HG03060 (cell line): ENCODE data around the gene STK11.

ENCODE experiments used
- ATAC-seq: cut with Tn5 transposase; IDR thresholded peaks from one replicate; pipeline ENCODE4 v1.9.1; 2021; ENCODE audit warnings: low read depth, moderate number of reproducible peaks; ENCODE audit not compliant: unreplicated experiment

Gene STK11

GRCh38 chr19:1269065-1269477, 63.5 kb downstream of the STK11 start, which contains the start of gene CIRBP:
Gene CIRBP, plus strand, starts transcription at chr19:1269332. Its CDS starts 1,602 bp downstream, at chr19:1270934.
- peak; percentile 32 for ATAC-seq

- peak; percentile 3 for ATAC-seq
Measured at GRCh38 chr19:1269478-1270212, 64.1 kb downstream of the STK11 start.

DNA sequence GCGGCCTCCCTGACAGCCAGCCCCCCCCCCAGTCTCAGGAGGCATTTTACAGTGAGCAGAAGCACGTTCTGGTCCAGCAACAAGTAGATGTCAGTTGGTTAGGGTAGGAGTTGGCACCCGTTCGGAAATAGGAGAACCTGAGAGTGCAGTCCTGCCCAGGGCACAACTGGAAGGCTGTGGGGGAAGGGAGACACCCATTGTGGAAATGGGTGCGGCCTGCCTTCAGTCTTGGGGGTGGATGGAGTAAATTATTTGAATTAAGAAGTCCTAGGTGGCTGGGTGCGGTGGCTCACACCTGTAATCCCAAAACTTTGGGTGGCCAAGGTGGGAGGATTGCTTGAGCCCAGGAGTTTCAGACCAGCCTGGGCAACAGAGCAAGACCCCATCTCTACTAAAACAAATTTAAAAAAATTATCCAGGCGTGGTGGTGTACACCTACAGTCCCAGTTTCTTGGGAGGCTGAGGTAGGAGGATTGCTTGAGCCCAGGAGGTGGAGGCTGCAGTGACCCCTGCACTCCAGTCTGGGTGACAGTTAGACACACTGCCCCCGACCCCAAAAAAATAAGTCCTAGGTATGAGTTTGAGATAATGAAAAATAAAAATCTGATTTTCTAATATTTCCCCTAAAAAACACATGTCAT, 64.8 kb downstream of the STK11 start:
- no peak for ATAC-seq

GRCh38 chr19:1270854-1271527, 65.4 kb downstream of the STK11 start:
- no peak for ATAC-seq

GRCh38 chr19:1271528-1272422, 66.2 kb downstream of the STK11 start:
- no peak for ATAC-seq

DNA sequence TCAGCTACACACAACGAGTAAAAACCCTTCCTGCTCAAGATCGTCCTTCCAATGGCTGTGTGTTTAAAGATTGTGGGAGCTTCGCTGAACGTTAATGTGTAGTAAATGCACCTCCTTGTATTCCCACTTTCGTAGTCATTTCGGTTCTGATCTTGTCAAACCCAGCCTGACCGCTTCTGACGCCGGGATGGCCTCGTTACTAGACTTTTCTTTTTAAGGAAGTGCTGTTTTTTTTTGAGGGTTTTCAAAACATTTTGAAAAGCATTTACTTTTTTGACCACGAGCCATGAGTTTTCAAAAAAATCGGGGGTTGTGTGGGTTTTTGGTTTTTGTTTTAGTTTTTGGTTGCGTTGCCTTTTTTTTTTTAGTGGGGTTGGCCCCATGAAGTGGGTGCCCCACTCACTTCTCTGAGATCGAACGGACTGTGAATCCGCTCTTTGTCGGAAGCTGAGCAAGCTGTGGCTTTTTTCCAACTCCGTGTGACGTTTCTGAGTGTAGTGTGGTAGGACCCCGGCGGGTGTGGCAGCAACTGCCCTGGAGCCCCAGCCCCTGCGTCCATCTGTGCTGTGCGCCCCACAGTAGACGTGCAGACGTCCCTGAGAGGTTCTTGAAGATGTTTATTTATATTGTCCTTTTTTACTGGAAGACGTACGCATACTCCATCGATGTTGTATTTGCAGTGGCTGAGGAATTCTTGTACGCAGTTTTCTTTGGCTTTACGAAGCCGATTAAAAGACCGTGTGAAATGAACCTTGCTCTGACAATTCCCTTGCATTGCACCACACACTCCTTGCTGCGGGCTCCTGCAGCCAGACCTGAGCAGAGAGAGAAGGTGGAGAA, 67.1 kb downstream of the STK11 start:
- ATAC-seq, result no peak

GRCh38 chr19:1273263-1274041, 67.9 kb downstream of the STK11 start:
- ATAC-seq, result no peak

- ATAC-seq, result no peak
Measured at GRCh38 chr19:1274081-1274851, 68.7 kb downstream of the STK11 start.

DNA sequence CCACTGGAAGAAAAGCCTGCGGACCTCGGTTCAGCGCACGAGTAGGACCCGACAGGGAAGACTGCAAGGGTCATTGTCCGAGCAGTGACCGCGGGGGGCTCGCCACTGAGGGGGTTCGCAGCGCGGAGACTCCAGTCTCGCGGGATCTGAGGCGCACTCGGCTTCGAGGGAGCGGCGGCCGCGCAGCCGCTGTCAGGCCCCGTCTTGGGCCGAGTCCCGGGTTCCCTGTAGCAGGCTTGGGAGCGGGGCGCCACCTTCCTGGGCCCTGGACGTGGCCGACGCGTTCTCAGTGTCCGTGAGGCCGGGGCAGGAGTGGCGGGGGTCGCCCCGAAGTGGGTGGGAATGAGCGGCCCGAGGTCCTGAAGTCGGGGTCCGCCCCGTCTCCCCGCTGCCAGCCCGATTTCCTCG, 69.3 kb downstream of the STK11 start:
- ATAC-seq, result no peak

- ATAC-seq, result peak; percentile 58
Measured at GRCh38 chr19:1275260-1275975, 69.8 kb downstream of the STK11 start, which contains the start of gene FAM174C. Gene FAM174C, plus strand, starts transcription at chr19:1275530. Its CDS starts 20 bp downstream, at chr19:1275550.

GRCh38 chr19:1275976-1276627, 70.5 kb downstream of the STK11 start:
- no peak for ATAC-seq

DNA sequence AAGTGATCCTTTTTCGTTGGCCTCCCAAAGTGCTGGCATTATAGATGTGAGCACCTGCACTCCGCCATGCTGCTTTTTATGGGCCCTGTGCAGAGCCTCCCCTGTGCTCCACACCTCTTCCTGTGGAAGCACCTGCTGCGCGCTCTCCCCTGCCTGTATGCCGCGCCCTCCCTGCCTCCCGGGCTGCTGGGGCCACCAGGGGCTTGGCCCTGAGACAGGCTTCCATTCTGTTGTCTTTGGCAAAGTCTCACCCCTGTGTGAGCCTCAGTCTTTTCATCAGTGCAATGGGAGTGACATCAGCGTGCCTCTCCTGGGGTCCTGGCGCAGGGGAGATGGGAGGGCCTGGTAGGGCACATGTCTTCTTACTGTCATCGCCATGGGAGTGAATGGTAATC, 71.0 kb downstream of the STK11 start:
- ATAC-seq, result no peak

DNA sequence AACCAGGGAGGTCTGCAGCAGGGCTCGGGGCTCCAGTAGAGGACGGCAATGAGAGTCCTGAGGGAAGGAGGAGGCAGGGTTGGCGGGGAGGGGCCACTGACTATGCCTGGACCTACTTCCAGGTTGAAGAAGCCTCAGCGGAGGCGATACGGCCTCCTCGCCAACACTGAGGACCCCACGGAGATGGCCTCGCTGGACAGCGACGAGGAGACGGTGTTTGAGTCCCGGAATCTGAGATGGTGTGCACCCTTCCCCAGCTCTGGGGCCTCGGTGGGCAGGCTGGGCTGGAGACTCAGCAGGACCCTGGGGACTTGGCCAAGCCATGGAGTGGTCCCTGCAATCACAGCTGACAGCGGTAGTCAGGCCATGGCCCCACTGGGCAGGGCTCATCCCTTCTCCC, 71.5 kb downstream of the STK11 start:
- ATAC-seq, result no peak
